ENCODE measurements around the gene TRIM63. TPM values are rescaled to one million over a fixed set of nuclear protein-coding genes. Genes with fewer than 3 reads are reported as not detected.

The TRIM63 gene
- total RNA-seq, 1 donor from 2014 or later = not detected

- DNase-seq (ENCODE audit: low read depth) = no peak
- H3K36me3 ChIP-seq (ENCODE audit: control insufficient read depth, insufficient read depth, low read length) = no peaks in the 10 kb centered on the region
- TF ChIP-seq, protein P1, sequence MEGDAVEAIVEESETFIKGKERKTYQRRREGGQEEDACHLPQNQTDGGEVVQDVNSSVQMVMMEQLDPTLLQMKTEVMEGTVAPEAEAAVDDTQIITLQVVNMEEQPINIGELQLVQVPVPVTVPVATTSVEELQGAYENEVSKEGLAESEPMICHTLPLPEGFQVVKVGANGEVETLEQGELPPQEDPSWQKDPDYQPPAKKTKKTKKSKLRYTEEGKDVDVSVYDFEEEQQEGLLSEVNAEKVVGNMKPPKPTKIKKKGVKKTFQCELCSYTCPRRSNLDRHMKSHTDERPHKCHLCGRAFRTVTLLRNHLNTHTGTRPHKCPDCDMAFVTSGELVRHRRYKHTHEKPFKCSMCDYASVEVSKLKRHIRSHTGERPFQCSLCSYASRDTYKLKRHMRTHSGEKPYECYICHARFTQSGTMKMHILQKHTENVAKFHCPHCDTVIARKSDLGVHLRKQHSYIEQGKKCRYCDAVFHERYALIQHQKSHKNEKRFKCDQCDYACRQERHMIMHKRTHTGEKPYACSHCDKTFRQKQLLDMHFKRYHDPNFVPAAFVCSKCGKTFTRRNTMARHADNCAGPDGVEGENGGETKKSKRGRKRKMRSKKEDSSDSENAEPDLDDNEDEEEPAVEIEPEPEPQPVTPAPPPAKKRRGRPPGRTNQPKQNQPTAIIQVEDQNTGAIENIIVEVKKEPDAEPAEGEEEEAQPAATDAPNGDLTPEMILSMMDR (IDR thresholded peaks at IDR 0.05; ENCODE audit: insufficient read depth, low read length, severe bottlenecking) = no peak
- H3K27me3 ChIP-seq (ENCODE audit: control insufficient read depth, insufficient read depth, low read length) = peaks cover 6% of the 10 kb centered on the region
- no peak overlapping the region for H3K4me3 ChIP-seq (ENCODE audit: low read depth, low read length)
- FAIRE-seq = no peak
Measured at GRCh38 chr1:26058052-26058595, 9.3 kb downstream of the TRIM63 start.

DNA sequence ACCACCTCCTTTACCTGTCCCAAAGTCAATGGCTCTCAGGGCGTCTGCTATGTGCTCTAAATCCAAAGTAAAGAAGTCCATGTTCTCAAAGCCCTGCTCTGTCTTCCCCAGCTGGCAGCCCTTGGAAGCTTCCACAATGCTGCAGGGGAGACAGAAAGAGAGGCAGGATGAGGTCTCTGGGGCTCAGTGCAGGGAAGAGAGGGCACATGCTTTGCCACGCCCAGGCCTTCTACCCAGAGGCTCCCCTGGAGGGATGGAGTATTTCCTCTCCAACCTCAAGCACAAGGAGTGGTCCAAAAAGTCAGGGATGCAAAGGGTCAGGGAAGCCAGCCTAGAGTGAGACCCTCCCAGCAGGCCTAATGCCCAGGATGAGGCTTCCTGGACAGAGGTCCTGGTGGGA, 10.2 kb downstream of the TRIM63 start:
- DNase-seq (ENCODE audit: low read depth) = no peak
- Histone ChIP-seq H3K36me3 (ENCODE audit: control insufficient read depth, insufficient read depth, low read length) (no peaks in the 10 kb centered on the region), H3K4me3 (ENCODE audit: low read depth, low read length) (no peak overlapping the region), H3K27me3 (ENCODE audit: control insufficient read depth, insufficient read depth, low read length) (peaks cover 6% of the 10 kb centered on the region)
- no peak for FAIRE-seq
- TF ChIP-seq, protein P1 (IDR thresholded peaks at IDR 0.05; ENCODE audit: insufficient read depth, low read length, severe bottlenecking) = no peak

GRCh38 chr1:26055041-26055440, 12.4 kb downstream of the TRIM63 start:
- Histone ChIP-seq H3K27me3 (ENCODE audit: control insufficient read depth, insufficient read depth, low read length) (peaks cover 4% of the 10 kb centered on the region), H3K4me3 (ENCODE audit: low read depth, low read length) (no peak overlapping the region), H3K36me3 (ENCODE audit: control insufficient read depth, insufficient read depth, low read length) (no peaks in the 10 kb centered on the region)
- DNase-seq (ENCODE audit: low read depth) = no peak
- no peak for FAIRE-seq
- TF ChIP-seq, protein P1 (IDR thresholded peaks at IDR 0.05; ENCODE audit: insufficient read depth, low read length, severe bottlenecking) = no peak

- Histone ChIP-seq H3K4me3 (ENCODE audit: low read depth, low read length) (no peak overlapping the region), H3K36me3 (ENCODE audit: control insufficient read depth, insufficient read depth, low read length) (no peaks in the 10 kb centered on the region), H3K27me3 (ENCODE audit: control insufficient read depth, insufficient read depth, low read length) (peaks cover 6% of the 10 kb centered on the region)
- DNase-seq (ENCODE audit: low read depth) (no peak), FAIRE-seq (no peak)
- TF ChIP-seq, protein P1 (IDR thresholded peaks at IDR 0.05; ENCODE audit: insufficient read depth, low read length, severe bottlenecking) = no peak
Measured at GRCh38 chr1:26053718-26054560, 13.5 kb downstream of the TRIM63 start.

DNA sequence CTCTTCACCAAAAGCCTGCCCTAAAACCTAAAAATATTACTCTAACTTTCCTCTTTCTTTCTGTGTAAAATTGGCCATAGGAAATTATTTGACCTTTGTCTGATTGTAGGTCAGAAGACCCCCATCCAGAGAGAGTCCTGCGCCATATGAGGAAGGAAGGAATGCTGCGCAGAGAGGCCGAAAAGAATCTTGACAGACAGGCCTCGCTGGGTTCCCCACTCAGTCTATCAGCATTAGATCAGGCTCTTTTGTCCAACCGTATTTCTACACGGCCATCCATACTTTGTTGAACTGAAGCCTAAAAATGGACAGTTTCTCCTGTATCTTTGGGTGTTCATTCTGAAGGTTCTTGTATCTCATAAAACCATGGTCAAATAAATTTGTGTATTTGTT, 17.2 kb downstream of the TRIM63 start:
- H3K36me3 ChIP-seq (ENCODE audit: control insufficient read depth, insufficient read depth, low read length) = no peaks in the 10 kb centered on the region
- DNase-seq (ENCODE audit: low read depth) (no peak), FAIRE-seq (no peak)
- H3K4me3 ChIP-seq (ENCODE audit: low read depth, low read length) = no peak overlapping the region
- TF ChIP-seq, protein P1 (IDR thresholded peaks at IDR 0.05; ENCODE audit: insufficient read depth, low read length, severe bottlenecking) = no peak
- peaks cover 18% of the 10 kb centered on the region for H3K27me3 ChIP-seq (ENCODE audit: control insufficient read depth, insufficient read depth, low read length)
